Erythroblast (primary cell): ENCODE measurements around the gene FGD5.

Source experiments
- GATA1 ChIP-seq: IDR thresholded peaks from 2 replicates; pipeline ENCODE4 v1.6.1; 2011; ENCODE audit warnings: low read depth, mild to moderate bottlenecking, control low read depth, low read length, moderate library complexity
- POLR2A ChIP-seq: IDR thresholded peaks from 2 replicates; pipeline ENCODE4 v1.6.1; 2011; ENCODE audit warnings: mild to moderate bottlenecking, low read length

GRCh38 chr3:14779069-14779685, 39.6 kb upstream of the FGD5 start:
- TF ChIP-seq POLR2A = no peak
- TF ChIP-seq GATA1 = no peak
